ENCODE measurements around the gene METTL1. TPM values are rescaled to one million over a fixed set of nuclear protein-coding genes. Genes with fewer than 3 reads are reported as not detected.
"Not testable (repeated sequence)": the region's sequence is repeated elsewhere in the genome, so short reads cannot be mapped to it uniquely, and the experiment has no call there.

METTL1 gene
- total RNA-seq, 1 donor from 2014 or later: 26.8 TPM

DNA sequence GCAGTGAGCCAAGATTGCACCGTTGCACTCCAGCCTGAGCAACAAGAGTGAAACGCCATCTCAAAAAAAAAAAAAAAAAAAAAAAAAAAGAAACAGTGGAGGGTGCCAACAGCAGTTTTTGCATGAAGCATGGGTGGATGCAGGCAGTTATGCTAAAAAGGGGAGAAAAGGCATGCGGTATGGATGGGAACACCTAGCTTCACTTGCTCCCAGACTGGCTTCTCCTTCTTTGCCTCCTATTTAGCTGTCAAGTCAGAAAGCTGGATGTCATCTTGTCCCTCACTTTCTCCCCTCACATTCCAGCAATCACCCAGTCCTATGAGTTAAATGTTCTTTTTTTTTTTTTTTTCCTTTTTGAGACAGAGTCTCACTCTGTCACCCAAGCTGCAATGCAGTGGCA is 3.1 kb upstream of the METTL1 start:
- no peak overlapping the region for H3K4me3 Mint-ChIP-seq (ENCODE audit: unreplicated experiment)
- TF ChIP-seq CTCF (IDR thresholded peaks at IDR 0.05): no peak
- H3K27ac Mint-ChIP-seq (ENCODE audit: unreplicated experiment): no peak overlapping the region

DNA sequence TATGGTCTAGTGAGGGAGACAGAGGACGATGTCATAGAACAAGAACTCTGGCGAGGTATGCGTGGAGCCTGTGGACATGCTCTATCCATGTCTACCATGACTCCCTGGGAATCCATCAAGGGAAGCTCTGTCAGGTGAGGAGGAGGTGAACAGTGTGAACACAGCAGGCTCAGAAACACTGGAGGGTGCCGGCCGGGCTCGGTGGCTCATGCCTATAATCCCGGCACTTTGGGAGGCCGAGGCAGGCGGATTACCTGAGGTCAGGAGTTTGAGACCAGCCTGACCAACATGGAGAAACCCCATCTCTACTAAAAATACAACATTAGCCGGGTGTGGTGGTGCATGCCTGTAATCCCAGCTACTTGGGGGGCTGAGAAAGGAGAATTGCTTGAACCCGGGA is 2.7 kb upstream of the METTL1 start:
- Mint-ChIP-seq H3K4me1 (ENCODE audit: low read depth) (peaks cover 26% of the 10 kb centered on the region), H3K36me3 (ENCODE audit: low read depth) (peaks cover 20% of the 10 kb centered on the region)
- not testable (repeated sequence) for H3K9me3 Mint-ChIP-seq (ENCODE audit: low read depth); H3K27me3 Mint-ChIP-seq (ENCODE audit: low read depth); H3K4me3 Mint-ChIP-seq (ENCODE audit: unreplicated experiment); H3K27ac Mint-ChIP-seq (ENCODE audit: unreplicated experiment); DNase-seq (ENCODE audit: low spot score)

More for the DNA sequence above, 3.1 kb upstream of the METTL1 start:
- Mint-ChIP-seq H3K9me3 (ENCODE audit: low read depth) (no peaks in the 10 kb centered on the region), H3K27me3 (ENCODE audit: low read depth) (no peaks in the 10 kb centered on the region), H3K36me3 (ENCODE audit: low read depth) (peaks cover 17% of the 10 kb centered on the region), H3K4me1 (ENCODE audit: low read depth) (peaks cover 26% of the 10 kb centered on the region)
- no peak for DNase-seq (ENCODE audit: low spot score)

GRCh38 chr12:57772429-57773322 is 771 bp upstream of the METTL1 start, which contains the start of gene EEF1AKMT3:
Gene EEF1AKMT3 (plus strand): TSS chr12:57772614. CDS start chr12:57772725, 111 bp downstream.
- no peak for DNase-seq (ENCODE audit: low spot score)
- Mint-ChIP-seq H3K4me3 (ENCODE audit: unreplicated experiment) (peak within 1 kb of the TSS; percentile 100), H3K27ac (ENCODE audit: unreplicated experiment) (peak within 1 kb of the TSS; percentile 100), H3K36me3 (ENCODE audit: low read depth) (peaks cover 28% of the 10 kb centered on the region), H3K27me3 (ENCODE audit: low read depth) (no peaks in the 10 kb centered on the region), H3K9me3 (ENCODE audit: low read depth) (no peaks in the 10 kb centered on the region), H3K4me1 (ENCODE audit: low read depth) (peaks cover 22% of the 10 kb centered on the region)
- TF ChIP-seq CTCF (IDR thresholded peaks at IDR 0.05): no peak

DNA sequence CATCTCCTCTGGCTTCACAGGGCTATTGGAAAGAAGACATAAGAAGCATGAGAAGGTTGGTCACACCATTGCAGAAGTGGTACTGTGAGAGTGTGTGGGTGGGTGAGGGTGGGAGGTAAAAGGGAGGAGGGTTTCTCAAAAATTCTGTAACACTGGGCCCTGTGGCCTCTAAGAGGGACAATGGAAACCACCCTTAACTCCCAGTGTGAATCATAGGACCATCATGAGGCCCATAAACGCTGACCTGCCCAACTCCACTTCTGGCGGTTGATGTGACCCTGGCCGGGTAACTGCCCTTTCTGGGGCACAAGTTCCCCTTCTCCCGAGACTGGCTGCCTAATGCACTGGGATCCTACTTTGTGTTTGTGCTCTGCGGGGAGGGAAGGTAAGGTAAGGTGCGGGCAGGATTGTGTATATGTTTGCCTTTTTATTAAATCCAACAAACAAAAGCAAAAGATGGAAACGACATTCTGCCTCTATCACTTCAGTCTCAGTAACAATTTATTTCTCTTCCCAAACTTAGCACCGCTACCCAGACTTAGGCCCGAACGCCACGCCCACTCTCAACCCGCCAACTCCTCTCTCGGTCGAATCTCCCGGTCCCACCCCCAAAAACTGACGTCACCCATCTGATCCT is 551 bp downstream of the METTL1 start:
- H3K27me3 Mint-ChIP-seq (ENCODE audit: low read depth): peaks cover 3% of the 10 kb centered on the region
- peak overlapping the region; percentile 100 for H3K4me3 Mint-ChIP-seq (ENCODE audit: unreplicated experiment)
- peaks cover 30% of the 10 kb centered on the region for H3K4me1 Mint-ChIP-seq (ENCODE audit: low read depth)
- peak overlapping the region; percentile 100 for H3K27ac Mint-ChIP-seq (ENCODE audit: unreplicated experiment)
- DNase-seq (ENCODE audit: low spot score): no peak
- H3K9me3 Mint-ChIP-seq (ENCODE audit: low read depth): no peaks in the 10 kb centered on the region
- no peak for TF ChIP-seq CTCF (IDR thresholded peaks at IDR 0.05)
- H3K36me3 Mint-ChIP-seq (ENCODE audit: low read depth): peaks cover 26% of the 10 kb centered on the region

DNA sequence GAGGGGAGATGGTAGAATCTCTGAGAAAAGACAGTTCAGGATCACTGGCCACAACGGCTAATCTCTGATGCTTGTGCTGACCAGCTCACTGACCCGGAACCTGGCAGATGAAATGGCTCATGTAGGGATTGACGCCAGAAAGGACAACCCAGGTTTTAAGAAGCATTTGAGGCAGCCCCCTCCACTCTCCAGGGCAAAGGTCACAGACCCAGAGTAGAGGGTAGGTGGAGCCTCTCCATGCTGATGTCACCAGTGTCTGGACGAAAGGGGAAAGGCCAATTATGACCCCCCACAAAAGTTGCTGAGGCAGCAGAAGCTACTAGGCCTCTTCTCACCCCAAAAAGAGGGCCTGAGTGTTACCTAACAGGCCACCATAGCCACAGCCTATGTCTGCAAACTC is 1.2 kb downstream of the METTL1 start:
- TF ChIP-seq CTCF (IDR thresholded peaks at IDR 0.05): no peak
- Mint-ChIP-seq H3K4me3 (ENCODE audit: unreplicated experiment) (peak overlapping the region; percentile 31), H3K27ac (ENCODE audit: unreplicated experiment) (no peak overlapping the region), H3K27me3 (ENCODE audit: low read depth) (peaks cover 5% of the 10 kb centered on the region), H3K9me3 (ENCODE audit: low read depth) (no peaks in the 10 kb centered on the region), H3K36me3 (ENCODE audit: low read depth) (peaks cover 20% of the 10 kb centered on the region), H3K4me1 (ENCODE audit: low read depth) (peaks cover 34% of the 10 kb centered on the region)
- DNase-seq (ENCODE audit: low spot score): no peak
